Kidney (tissue), 14 donors: ENCODE results near the gene HNF1B. TPM values are rescaled to one million over a fixed set of nuclear protein-coding genes. Genes with fewer than 3 reads are reported as not detected.
A peak's percentile ranks its signal among the peaks of the same experiment; 100 is the strongest.

ENCODE experiments used
- DNase-seq, 5 donors: peaks; one replicate each; pipeline ENCODE4 v3.0.0-alpha.2; 2013 to 2020
- FAIRE-seq: peaks from 2 replicates; lab custom pipeline; 2012; peaks lifted over from hg19 to GRCh38; lab: Jason Lieb, UNC
- H3K27ac ChIP-seq, 2 donors: one replicate each; pipeline ENCODE4 v1.7.0; 2013; ENCODE audit warnings: low read depth in 2 of 2, low read length in 2 of 2, inconsistent platforms in 1 of 2
- H3K27me3 ChIP-seq: one replicate; pipeline ENCODE4 v1.7.1; 2013; ENCODE audit warnings: low read length, inconsistent platforms; ENCODE audit not compliant: control insufficient read depth, insufficient read depth
- H3K36me3 ChIP-seq, 3 donors: one replicate each; pipeline versions ENCODE4 v1.7.0 to v1.7.1; 2013; ENCODE audit warnings: low read length in 3 of 3, control low read depth in 1 of 3, inconsistent platforms in 1 of 3; ENCODE audit not compliant: insufficient read depth in 3 of 3, control insufficient read depth in 2 of 3
- H3K4me1 ChIP-seq, 3 donors: one replicate each; pipeline versions ENCODE4 v1.7.0 to v1.7.1; 2013; ENCODE audit warnings: low read length in 3 of 3, inconsistent platforms in 1 of 3, low read depth in 1 of 3; ENCODE audit not compliant: control insufficient read depth in 2 of 3, insufficient read depth in 2 of 3
- H3K4me3 ChIP-seq, 3 donors: one replicate each; pipeline versions ENCODE4 v1.7.0 to v1.8.1; 2013; ENCODE audit warnings: low read length in 3 of 3, control low read depth in 1 of 3, inconsistent platforms in 1 of 3
- H3K9ac ChIP-seq, 3 donors: one replicate each; pipeline versions ENCODE4 v1.7.0 to v1.7.1; 2013; ENCODE audit warnings: low read length in 3 of 3, control low read depth in 1 of 3, inconsistent platforms in 1 of 3
- H3K9me3 ChIP-seq, 3 donors: one replicate each; pipeline versions ENCODE4 v1.7.0 to v1.7.1; 2013; ENCODE audit warnings: low read length in 3 of 3, control low read depth in 1 of 3, inconsistent platforms in 1 of 3; ENCODE audit not compliant: control insufficient read depth in 2 of 3, insufficient read depth in 1 of 3
- CTCF ChIP-seq: IDR thresholded peaks from 3 replicates; pipeline ENCODE4 v1.5.1; 2012; ENCODE audit warnings: mild to moderate bottlenecking, moderate library complexity, borderline replicate concordance; ENCODE audit not compliant: insufficient read depth; ENCODE audit errors: extremely low read depth
- intact Hi-C: fragments of 100-400 bp; cut with DNase I; formaldehyde crosslinking; loops from one replicate; pipeline ENCODE4 v1.11.1; 2022
- polyA plus RNA-seq: library from polyadenylated mRNA; stranded (reverse); fragments of 350-450 nt; fragmentation: Illumina TruSeq; extraction: RNeasy Lipid Tissue Mini Kit (QIAGEN cat#74804); gene quantifications from one replicate; pipeline ENCODE4 v1.2.3, GENCODE V29; 2014; ENCODE audit warnings: low read depth, low replicate concordance; ENCODE audit not compliant: insufficient read depth
- total RNA-seq: library from RNA; stranded (reverse); fragmentation: NEBNext Ultra II Directional; extraction: Animal tissue kit (Norgen Biotek cat#: 25700); gene quantifications from one replicate; pipeline ENCODE4 v1.2.1, GENCODE V29; 2021
- donor health status: control.
- donor health status: control.
- donor health status: control.
- donor health status: control.
- donor health status: control.
- donor health status: DM: yes; HTN: yes; CAD: no.
- donor health status: Normal renal cell carcinoma (clear cell type).

Gene HNF1B
- total and polyA plus RNA-seq, 2 donors from 2014 or later: 84.1 to 185 TPM

- FAIRE-seq: no peak
- Histone ChIP-seq H3K27ac (no peak overlapping the region), H3K27me3 (peaks cover 2% of the 10 kb centered on the region), H3K4me3 (no peak overlapping the region), H3K4me1 (peaks cover 0 to 8% (median 5%) of the 10 kb centered on the region in 3 donors), H3K9ac (peak overlapping the region in 1 of 3 donors; percentile 31), H3K9me3 (no peaks in the 10 kb centered on the region), H3K36me3 (no peaks in the 10 kb centered on the region)
- intact Hi-C loops: no loop called here
- DNase-seq: no peak
- TF ChIP-seq CTCF: no peak
These were observed 5.4 kb upstream of the HNF1B start for GRCh38 chr17:37750292-37750691.

- TF ChIP-seq CTCF: no peak
- Histone ChIP-seq H3K4me1 (peaks cover 0 to 8% (median 5%) of the 10 kb centered on the region in 3 donors), H3K4me3 (peak overlapping the region; percentile 73 to 89 (median 84)), H3K9me3 (no peaks in the 10 kb centered on the region), H3K36me3 (no peaks in the 10 kb centered on the region), H3K9ac (peak overlapping the region; percentile 52 to 94 (median 54)), H3K27me3 (peaks cover 4% of the 10 kb centered on the region), H3K27ac (peak overlapping the region; percentile 96)
- DNase-seq: no peak
- intact Hi-C loops: no loop called here
- FAIRE-seq: no peak
These were observed 2.4 kb upstream of the HNF1B start for GRCh38 chr17:37747222-37747621.

- no peak for DNase-seq
- H3K27ac ChIP-seq: peak overlapping the region; percentile 96
- H3K4me1 ChIP-seq: peaks cover 0 to 8% (median 5%) of the 10 kb centered on the region in 3 donors
- H3K9ac ChIP-seq: peak overlapping the region; percentile 54 to 94 (median 85)
- H3K4me3 ChIP-seq: peak overlapping the region; percentile 73 to 89 (median 84)
- intact Hi-C loops: no loop called here
- no peaks in the 10 kb centered on the region for H3K36me3 ChIP-seq
- H3K9me3 ChIP-seq: no peaks in the 10 kb centered on the region
- no peak for TF ChIP-seq CTCF
- peaks cover 9% of the 10 kb centered on the region for H3K27me3 ChIP-seq
- no peak for FAIRE-seq
These were observed 1.8 kb upstream of the HNF1B start for GRCh38 chr17:37746617-37747016.
